Measurements from ENCODE around the gene LYPD3.
"Not testable (repeated sequence)": the region's sequence is repeated elsewhere in the genome, so short reads cannot be mapped to it uniquely, and the experiment has no call there.

LYPD3 gene

DNA sequence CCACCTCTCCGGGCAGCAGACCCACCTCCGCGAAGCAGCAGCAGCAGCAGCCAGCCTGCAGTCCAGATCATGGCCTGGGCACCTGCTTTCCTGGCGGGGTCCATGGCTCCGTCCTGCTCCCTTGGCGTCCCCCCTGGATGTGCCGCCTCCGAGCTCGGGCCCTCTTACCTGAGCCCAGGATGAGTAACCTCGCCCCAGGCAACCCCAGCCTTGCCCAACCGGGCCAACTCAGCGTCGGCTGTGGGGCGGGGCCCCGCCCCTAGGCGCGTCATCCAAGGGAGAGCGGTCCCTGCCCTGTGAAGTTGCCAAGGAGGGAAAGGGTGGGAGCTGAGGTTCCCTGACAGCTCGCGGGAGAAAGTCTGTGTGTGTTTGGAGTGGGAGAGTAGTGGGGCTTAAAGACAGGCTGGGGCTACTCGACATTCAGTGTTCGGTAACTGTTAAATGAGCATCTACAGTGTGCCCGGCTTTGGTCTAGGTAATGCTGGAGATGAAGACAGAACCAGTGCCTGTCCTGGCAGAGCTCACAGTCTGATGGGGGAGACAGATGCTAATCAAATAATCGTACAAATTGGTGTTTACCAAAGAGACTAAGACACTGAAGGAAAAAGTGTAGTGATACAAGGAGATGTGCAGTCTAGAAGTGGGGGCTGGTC is at the start of gene LYPD3:
Gene LYPD3, minus strand, starts transcription at position 141 of the 653 bp plus-strand sequence. Its CDS starts 37 bp downstream, at position 104.
- DNase-seq = no peak

DNA sequence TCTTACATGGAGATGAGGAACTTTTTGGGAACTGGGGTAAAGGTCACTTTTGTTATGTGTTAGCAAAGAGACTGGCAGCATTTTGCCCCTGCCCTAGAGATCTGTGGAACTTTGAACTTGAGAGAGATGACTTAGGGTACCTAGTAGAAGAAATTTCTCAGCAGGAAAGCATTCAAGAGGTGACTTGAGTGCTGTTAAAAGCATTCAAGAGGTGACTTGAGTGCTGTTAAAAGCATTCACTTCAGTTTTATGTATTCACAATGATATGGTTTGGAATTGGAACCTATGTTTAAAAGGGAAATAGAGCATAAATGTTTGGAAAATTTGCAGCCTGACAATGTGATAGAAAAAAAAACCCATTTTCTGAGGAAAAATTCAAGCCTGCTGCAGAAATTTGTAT is 47.0 kb upstream of the LYPD3 start:
- DNase-seq = not testable (repeated sequence)

DNA sequence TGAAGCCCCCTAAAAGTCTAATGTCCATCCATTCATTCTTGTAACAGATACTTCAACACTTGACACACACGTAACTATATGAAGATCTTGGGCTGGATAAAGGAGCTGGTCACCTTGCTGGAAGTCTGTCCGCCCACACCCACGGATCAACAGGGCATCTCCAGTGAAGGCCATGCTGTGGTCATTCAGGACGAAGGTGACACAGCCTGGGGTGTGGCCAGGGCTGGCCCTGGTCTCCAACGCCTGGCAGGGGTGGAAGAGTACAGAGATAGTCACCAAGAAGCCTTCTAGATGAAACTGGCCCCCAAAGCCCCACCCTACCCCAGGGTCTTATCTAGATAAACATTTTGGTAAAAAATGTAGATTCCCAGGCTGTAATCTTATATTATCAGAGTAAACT is 45.9 kb upstream of the LYPD3 start:
- no peak for DNase-seq

DNA sequence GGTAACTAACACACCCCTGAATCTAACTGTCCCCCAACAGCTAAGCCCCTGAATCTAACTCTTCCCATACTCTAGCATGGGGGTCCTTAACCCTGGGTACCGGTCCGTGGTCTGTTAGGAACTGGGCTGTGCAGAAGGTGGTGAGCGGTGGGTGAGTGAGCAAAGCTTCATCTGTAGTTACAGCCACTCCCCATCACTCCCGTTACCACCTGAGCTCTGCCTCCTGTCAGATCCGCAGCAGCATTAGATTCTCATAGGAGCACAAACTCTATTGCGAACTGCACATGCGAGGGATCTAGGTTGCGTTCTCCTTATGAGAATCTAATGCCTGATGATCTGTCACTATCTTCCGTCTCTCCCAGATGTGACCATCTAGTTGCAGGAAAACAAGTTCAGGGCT is 45.3 kb upstream of the LYPD3 start:
- DNase-seq = no peak

DNA sequence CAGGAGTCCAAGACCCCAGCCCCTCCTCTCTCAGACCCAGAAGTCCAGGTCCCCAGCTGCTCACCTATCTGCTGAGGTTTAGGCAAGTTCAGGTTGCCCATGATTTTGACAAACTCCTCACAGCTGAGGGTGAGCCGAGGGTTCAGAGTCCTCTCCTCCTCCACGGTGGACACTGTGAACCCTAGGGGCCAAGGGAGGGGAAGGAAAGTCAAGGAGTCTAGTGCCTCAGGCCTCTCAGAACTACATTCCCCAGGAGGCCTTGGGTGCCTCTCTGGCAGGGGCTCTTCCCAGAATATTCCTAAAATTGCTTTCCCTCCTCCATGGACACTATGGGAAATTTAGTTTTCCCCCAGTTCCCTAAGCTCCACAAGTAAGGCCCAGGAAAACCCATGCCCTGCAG is 42.5 kb upstream of the LYPD3 start:
- DNase-seq = no peak

DNA sequence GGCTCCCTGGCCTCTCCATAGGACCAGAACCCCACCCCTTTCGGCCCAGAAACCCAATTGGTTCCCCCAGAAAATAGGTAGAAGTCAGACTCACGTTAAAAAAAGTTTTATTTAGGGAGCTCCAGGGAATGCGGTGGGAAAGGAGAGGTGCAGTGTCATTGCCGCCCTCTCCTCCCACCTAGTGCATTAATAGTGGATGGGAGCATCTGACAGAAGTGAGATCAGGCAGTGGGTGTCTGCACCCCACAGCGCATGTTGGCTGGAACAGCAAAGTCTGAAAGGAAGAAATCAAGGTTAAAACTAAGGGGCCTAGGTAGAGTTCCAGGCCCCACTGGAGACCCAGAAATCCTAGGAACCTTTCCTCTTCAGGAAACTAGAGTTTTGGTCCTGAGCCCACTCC is 41.2 kb upstream of the LYPD3 start:
- no peak for DNase-seq

DNA sequence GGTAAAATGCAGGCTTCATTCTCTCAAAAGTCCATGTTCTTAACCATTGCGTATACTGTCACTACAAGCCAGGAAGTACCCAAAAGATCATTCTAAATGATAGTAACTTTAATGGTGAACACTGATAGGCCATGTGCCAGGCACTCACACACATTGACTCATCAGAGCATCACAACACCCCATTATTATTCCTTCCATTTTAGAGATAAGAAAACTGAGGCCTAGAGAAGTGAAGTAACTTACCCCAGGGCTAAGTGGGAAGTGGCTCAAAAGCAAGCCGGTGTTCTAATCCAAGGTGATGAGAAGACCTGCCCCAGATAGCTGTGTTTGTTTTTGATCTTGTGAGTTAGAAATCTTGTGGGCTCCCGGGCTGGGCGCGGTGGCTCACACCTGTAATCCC is 40.5 kb upstream of the LYPD3 start:
- no peak for DNase-seq

DNA sequence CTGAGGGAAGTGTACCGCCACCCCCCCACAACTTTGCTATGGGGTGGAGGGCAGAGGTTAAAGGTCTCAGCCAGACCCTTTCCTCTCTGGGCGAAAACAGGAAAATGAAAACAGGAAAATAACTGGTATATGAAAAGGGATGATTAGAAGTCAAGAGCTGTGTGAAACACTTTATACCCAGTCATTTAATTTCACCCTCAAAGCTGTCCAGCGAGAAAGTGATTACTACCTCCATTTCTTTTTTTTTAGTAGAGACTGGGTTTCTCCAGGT is 39.7 kb upstream of the LYPD3 start:
- no peak for DNase-seq

DNA sequence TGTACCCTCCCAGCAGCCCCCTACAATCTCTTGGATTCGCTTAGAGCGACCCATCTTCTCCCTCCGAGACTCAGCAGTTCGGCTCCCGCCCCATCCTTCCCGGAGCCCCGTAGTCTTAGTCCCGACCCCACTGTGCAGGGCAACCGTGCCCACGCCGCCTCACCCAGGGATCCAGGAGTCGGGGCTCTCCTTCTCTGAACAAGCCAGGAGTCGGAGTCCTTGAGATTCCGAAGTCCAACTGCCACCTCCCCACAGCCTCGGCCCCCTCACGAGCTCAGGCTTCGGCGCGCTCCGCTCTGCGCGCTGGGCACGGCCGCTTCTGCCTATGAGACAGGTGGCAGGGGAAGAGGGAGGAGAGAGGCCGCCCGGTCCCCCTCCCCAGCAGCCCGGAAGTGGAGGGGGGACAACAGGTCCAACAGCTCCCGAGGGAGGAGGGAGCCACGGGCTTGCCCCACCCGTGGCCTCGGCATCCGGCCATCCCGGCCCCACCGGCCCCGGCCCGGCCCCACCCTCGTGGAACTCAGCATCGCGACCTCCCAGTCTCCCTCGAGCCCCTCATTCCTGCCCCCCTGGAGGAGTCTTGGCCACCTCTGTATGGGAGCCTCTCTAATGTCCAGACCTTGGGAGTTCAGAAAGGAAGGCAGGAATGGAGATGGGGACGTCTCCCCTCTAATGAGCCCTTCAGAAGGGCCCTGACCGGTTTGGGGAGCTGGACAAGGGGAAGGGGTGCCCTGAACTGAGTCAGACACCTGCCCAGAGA is 39.2 kb upstream of the LYPD3 start, which contains the start of gene PHLDB3:
Gene PHLDB3, minus strand, starts transcription at position 321 of the 760 bp plus-strand sequence. CDS start 628 bp downstream, outside the sequence.
- no peak for DNase-seq

DNA sequence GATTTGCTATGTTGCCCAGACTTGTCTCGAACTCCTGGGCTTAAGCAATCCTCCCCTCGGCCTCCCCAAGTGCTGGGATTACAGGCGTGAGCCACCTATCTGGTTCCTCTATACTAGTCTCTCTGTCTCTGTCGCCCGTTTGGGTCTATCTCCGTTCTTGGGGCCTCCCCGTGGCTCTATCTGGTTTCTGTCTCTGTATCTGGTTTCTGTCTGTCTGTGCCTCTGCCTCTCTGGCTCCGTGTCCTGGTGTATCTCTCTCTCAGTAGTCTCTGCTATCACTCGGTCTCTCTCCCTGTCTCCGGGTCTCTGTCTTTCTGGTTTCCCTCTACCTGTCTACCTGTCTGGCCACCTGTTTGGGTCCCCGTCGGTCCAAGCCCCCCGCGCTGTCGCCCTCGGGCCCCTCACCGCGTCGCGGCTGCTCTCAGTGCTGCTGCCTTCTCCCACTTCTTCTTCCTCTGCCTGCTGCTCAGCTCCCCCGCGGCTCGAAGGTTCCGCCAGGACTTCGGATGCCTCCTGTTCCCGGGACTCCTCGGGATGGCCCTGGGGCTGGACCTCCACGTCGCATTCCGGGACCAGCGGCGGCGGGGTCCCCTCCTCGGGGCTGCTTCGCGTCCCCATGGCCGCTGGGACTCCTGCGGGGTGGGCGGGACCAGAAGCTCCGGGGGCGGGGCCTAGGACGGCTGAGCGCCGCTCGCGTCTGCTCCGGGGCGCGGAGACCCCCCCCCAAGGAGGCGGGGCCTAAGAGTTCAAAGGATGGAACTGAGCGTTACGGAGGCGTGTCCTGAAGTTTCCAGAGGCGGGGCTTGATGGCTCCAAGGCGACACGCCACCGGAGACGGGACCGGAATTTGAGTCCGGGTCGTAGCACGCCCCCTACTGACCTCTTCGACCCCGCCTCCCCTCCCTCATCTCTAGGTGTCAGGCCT is 38.4 kb upstream of the LYPD3 start:
- peak; percentile 86 for DNase-seq

DNA sequence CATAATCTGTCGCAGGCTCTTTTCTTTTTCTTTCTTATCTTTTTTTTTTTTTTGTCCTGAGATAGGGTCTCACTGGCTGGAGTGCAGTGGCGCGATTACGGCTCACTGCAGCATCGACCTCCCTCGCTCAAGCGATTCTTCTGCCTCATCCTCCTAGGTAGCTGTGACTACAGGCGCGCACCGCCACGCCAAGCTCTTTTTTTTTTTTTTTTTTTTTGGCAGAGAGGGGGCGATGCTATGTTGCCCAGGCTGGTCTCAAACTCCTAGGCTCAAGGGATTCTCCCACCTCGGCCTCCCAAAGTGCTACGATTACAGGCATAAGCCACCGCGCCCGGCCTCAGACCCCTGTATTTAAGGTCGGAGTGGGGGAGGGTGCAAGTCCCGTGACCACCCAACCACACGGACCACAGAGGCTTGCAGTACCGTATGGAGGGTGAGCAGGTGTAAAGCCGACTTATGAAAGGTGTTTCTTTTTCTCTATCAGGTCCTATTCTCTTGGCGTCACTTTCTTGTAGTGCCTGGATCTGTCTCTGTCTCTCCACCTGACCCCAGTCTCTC is 37.1 kb upstream of the LYPD3 start:
- DNase-seq = no peak

DNA sequence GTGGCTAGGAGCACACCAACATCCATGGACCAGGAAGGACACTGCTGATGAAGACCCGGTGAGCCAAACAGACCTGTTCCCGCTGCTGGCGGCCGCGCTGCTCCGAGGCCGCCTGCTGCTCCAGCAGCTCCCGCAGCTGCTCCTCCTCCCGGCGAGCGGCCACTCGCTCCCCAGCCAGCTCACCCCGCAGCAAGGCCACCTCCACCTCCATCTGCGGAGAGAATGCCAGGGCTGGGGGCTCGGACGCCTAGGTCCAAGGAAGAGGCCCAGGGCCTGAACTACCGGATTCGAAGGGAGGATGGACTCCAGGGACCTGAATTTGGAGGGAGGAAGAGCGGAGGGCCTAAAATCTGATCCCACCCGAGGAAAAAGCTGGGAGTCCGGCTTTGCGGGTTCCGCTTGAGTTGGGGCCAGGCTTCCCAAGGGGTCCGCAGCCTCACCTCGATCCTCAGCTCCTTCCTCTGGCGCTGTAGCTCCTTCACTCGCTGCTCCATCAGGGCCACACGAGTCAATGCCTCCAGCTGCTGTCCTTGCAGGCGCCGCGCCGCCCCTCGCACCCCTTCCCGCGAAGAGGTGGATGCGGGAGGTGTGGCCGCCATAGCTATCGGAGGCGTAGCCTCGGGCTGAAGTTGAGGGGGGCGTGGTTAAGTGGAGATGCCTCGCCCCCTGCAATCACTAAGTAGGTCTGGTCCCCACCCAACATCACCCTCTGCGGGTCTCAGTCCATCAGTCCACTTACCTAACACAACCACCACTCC is 36.4 kb upstream of the LYPD3 start:
- no peak for DNase-seq

DNA sequence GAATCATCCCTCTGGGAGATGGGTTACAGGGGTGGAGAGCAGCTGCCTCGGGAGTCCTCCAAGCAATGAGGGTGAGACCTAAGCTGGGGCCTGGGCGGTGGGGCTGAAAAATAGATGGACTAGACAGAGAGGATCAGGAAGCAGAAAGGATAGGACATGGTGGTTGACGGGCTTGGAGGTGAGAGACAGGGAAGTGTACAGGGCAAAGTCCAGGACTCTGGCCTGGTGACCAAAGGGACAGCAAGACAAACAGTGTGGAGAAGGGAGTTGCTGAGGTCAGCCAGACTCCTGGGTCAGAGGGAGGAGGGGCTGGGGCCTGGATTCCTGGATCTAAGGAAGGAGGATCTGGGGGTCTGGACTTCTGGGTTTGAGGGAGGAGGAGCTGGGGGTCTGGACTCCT is 33.6 kb upstream of the LYPD3 start:
- no peak for DNase-seq

DNA sequence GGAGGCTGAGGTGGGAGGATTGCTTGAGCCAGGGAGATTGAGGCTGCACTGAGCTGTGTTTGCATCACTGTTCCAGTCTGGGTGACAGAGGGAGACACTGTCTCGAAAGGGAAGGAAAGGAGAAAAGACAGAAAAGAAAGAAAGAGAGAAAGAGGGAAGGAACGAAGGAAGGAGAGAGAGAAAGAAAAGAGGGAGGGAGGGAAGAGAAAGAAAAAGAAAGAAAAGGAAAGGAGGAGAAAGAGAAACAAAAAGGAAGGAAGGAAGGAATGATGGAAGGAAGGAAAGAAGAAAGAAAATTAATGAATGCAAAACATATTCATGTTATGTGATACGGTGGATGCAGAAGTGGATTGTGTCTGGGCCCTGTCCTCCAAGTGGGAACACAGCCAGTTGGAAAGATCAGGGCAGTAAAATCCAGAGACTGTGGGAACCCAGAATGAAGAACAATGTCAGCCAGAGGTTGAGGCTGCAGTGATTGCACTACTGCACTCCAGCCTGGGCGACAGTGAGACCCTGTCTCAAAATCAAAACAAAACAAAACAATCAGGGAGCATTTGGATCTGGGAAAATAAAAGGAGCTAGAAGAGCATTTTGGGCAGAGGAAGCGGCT is 32.9 kb upstream of the LYPD3 start:
- no peak for DNase-seq

DNA sequence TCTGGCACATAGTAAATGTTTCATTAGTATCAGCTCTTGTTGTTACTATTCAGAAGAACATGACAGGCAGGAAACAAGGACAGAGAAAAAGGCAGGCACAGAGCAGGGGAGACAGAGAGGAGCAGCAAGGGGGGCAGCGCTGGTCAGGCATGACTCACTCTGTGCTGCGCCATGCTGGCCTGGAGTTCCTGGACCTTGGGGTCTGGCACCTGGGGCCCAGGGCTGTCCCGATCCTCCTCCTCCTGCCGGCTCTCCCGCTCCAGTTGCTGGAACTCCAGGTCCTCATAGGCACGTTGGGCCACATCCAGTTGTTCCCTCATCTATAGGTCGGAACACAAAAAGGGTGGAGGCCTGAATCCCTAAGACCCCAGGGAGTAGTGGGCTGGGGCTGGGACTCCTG is 31.6 kb upstream of the LYPD3 start:
- DNase-seq = no peak

DNA sequence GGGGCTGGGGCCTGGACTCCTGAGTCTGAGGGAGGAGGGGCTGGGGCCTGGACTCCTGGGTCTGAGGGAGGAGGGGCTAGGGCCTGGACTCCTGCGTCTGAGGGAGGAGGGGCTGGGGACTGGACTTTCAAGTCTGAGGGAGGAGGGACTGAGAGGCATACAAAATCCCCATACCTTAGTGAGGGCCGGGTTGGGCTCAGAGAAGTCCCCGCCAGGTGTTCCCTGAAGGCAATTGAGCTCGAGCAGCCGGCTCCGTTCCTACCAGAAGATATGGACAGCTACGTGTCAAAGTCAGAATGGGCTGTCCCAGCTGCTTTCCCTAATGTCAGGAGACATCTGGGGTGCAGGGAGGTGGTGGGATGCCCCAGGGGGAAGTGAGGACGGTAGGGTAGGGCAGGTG is 29.7 kb upstream of the LYPD3 start:
- no peak for DNase-seq

DNA sequence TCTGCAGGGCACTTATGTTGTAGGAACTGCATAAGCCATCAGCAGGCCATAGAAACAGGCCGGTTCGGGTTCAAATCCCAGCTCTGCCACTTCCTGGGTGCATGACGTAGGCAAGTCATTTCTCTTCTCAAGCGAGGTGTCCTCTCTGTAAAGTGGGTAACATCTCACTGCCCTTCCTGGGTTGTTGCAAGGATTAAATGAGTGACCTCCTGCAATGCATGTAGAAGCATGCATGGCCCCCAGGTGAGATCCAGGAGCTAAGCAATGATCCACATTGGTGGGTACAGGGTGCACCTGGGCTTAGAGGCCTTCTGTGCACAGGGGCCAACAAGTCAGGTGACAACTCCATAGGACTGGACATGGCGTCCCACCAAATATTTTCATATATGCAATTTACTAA is 25.4 kb upstream of the LYPD3 start:
- DNase-seq = no peak

DNA sequence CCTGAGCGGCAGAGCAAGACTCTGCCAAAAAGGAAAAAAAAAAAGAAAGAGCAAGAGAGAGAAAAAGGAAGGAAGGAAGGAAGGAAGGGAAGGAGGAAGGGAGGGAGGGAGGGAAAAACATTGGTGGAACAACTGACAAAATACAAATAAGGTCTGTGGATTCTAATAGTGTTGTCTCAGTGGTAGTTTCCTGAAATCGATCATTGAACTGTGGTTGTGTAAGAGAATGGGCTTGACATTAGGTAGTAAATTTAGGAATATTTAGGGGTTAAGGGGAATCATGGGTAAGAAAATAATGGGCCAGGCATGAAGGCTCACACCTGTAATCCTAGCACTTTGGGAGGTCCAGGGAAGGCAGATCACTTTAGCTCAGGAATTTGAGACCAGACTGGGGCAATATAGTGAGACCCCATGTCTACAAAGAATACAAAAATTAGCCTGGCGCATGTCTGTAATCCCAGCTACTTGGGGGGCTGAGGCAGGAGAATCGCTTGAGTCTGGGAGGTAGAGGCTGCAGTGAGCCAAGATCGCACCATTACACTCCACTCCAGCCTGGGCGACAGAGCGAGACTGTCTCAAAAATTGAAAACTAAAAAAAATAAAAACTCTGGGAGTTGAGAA is 24.7 kb upstream of the LYPD3 start:
- no peak for DNase-seq

DNA sequence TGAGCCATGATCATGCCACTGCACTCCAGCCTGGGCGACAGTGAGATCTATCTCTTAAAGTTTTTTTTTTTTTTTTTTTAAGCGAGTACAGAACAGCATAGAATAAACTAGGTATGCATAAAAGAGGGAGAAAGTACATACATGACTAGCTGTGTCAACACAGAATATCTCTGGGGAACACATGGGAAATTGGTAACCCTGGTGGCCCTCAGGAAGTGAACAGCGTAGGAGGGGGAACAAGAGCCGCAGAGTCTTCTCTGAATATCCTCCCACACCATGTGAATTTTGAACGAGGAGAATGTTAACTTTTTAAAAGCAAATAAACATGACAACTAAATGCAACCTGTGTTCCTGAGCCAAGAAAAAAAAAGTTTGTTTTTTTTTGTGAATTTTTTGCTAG is 23.9 kb upstream of the LYPD3 start:
- DNase-seq = no peak

DNA sequence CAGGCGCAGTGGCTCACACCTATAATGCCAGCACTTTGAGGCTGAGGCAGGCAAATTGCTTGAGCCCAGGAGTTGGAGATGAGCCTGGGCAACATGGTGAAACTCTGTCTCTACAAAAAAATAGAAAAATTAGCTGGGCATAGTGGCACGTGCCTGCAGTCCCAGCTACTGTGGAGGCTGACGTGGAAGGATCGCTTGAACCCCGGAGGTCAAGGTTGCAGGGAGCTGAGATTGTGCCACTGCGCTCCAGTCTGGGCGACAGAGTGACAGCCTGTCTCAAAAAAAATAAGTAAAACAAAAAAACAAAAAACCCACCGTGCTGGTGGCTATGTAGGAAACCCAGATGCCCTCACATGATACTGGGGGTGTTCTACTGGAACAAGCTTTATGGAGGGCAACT is 22.8 kb upstream of the LYPD3 start:
- no peak for DNase-seq

DNA sequence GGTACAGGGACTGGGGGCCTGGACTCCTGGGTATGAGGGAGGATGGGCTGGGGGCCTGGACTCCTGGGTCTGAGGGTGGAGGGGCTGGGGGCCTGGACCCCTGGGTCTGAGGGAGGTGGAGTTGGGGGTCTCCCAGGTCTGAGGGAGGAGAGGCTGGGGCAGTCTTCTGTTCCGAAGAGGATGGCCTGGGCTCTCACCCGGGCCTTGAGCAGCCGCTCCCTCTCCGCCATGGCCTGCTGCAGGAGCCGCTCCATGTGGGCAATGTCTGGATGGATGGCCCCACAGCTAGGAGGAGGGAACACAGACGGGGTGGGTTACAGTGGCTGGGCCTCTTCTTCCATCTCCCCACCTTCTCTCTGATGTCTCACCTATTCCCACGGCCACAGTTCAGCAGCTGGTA is 21.0 kb upstream of the LYPD3 start:
- DNase-seq = no peak

DNA sequence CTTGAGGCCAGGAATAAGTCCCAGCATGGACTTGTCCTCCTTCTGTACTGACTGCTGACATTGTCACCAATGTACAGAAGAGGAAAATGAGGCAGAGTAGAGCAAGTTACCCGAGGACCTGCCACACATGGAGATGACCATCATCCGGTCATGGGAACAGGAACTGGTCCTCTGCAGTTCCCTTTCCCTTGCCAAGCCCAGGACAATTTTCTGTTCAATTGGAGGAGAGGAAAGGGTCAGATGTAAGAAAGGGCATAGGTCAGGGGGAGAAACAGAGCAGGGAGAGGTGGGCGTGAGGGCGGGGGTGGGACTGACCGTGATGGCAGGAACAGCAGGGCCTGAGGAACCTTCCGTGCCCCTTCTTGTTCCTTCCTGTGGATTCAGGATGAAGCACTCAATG is 20.5 kb upstream of the LYPD3 start:
- no peak for DNase-seq
